Spleen (tissue), 11 donors: Measurements from ENCODE around the gene GNG5. TPM values are rescaled to one million over a fixed set of nuclear protein-coding genes. Genes with fewer than 3 reads are reported as not detected.

Experiments used
- DNase-seq: peaks from one replicate; pipeline ENCODE4 v3.0.0-alpha.2; 2020
- H3K27ac ChIP-seq, 8 donors: fragments of 200-600 bp; sonication (generic) in 7 of 8; 1 replicate in 4 of 8; 2 replicates in 4 of 8; pipeline versions ENCODE4 v1.5.0 to v1.8.0; 2016 to 2021; ENCODE audit warnings: inconsistent platforms in 4 of 8, mild to moderate bottlenecking in 4 of 8, moderate library complexity in 1 of 8
- H3K27me3 ChIP-seq, 7 donors: fragments of 200-600 bp; sonication (generic) in 6 of 7; replicated peaks in 1 of 7; 1 replicate in 4 of 7; 2 replicates in 3 of 7; pipeline versions ENCODE4 v1.5.0 to v1.8.0; 2016 to 2021; ENCODE audit warnings: inconsistent platforms in 3 of 7, mild to moderate bottlenecking in 1 of 7
- H3K36me3 ChIP-seq, 6 donors: fragments of 200-600 bp; sonication (generic) in 5 of 6; 1 replicate in 4 of 6; 2 replicates in 2 of 6; pipeline versions ENCODE4 v1.5.0 to v1.8.0; 2016 to 2021; ENCODE audit warnings: inconsistent platforms in 2 of 6
- H3K4me1 ChIP-seq, 6 donors: fragments of 200-600 bp; sonication (generic) in 5 of 6; 1 replicate in 3 of 6; 2 replicates in 3 of 6; pipeline versions ENCODE4 v1.5.0 to v1.8.0; 2016 to 2021; ENCODE audit warnings: inconsistent platforms in 3 of 6
- H3K4me3 ChIP-seq, 8 donors: fragments of 200-600 bp; sonication (generic) in 7 of 8; 1 replicate in 4 of 8; 2 replicates in 4 of 8; pipeline versions ENCODE4 v1.5.0 to v1.8.0; 2016 to 2021; ENCODE audit warnings: inconsistent platforms in 4 of 8, mild to moderate bottlenecking in 4 of 8, moderate library complexity in 2 of 8
- H3K9me3 ChIP-seq, 8 donors: fragments of 200-600 bp; sonication (generic) in 7 of 8; 1 replicate in 4 of 8; 2 replicates in 4 of 8; pipeline versions ENCODE4 v1.5.0 to v1.8.0; 2016 to 2021; ENCODE audit warnings: inconsistent platforms in 4 of 8
- POLR2A ChIP-seq, 3 donors: fragments of 450-650 bp; IDR thresholded peaks; one replicate each; pipeline ENCODE4 v1.5.1; 2017; ENCODE audit warnings: antibody characterized with exemption in 3 of 3, mild to moderate bottlenecking in 1 of 3
- POLR2AphosphoS5 ChIP-seq, 3 donors: sonication (generic); formaldehyde crosslinking; IDR thresholded peaks; one replicate each; pipeline ENCODE4 v1.5.1; 2017; ENCODE audit warnings: antibody characterized with exemption in 3 of 3
- WGBS, 5 donors: extraction: QIAGEN DNeasy Blood & Tissue Kit in 3 of 5; methylation state at CpG; one replicate each; pipeline versions ENCODE4 v1.1.5 to v1.1.7; 2013 to 2018; 5-methylcytosine and 5-hydroxymethylcytosine counted together
- intact Hi-C: fragments of 100-400 bp; cut with DNase I; formaldehyde crosslinking; loops from one replicate; pipeline ENCODE4 v1.15.0; 2023; ENCODE audit warnings: low total_unique reads
- polyA plus RNA-seq, 3 donors: library from polyadenylated mRNA; stranded (reverse); fragments of 200-250 nt; gene quantifications; one replicate each; pipeline ENCODE4 v1.2.1, GENCODE V29; 2013
- total RNA-seq, 7 donors: library from RNA; depleted of rRNA in 3 of 7; stranded (reverse); fragments of >200 nt in 3 of 7; fragmentation: NEBNext Ultra II Directional in 4 of 7; extraction: Animal tissue kit (Norgen Biotek cat#: 25700) in 4 of 7; gene quantifications; one replicate each; pipeline versions ENCODE4 v1.1.0 to v1.2.1, GENCODE V29; 2016 to 2021
- TF ChIP-seq, protein P1 (sequence below), 11 experiments: fragments of 200-600 bp in 7 of 11; fragments of 450-650 bp in 4 of 11; sonication (generic) in 4 of 11; IDR thresholded peaks in 8 of 11; conservative IDR thresholded peaks in 3 of 11; 1 replicate in 7 of 11; 2 replicates in 4 of 11; pipeline versions ENCODE4 v1.4.0 to v1.8.0; 2016 to 2021; ENCODE audit warnings: antibody characterized with exemption in 11 of 11, inconsistent platforms in 4 of 11, mild to moderate bottlenecking in 1 of 11
- donor health status: healthy with polysubstance abuse.
- donor health status: DM: no; HTN: no; CAD: no; lungs with moderate emphysema.
- donor health status: DM: no; HTN: no; CAD: no.
- donor health status: Bipolar disorder and iron deficiency.
- donor health status: healthy.
- donor health status: DM: no; HTN: no; CAD: no.
- donor health status: DM: yes; HTN: yes; CAD: no.

The GNG5 gene
- total and polyA plus RNA-seq, 10 donors, result 56.5 to 162 (median 90.4) TPM

- Histone ChIP-seq H3K4me1 (peaks cover 23 to 60% (median 31%) of the 10 kb centered on the region in 6 donors), H3K4me3 (peak overlapping the region in 1 of 8 donors; percentile 82), H3K27ac (no peak overlapping the region), H3K27me3 (peaks cover 0 to 17% (median 0%) of the 10 kb centered on the region in 7 donors), H3K36me3 (peaks cover 0 to 55% (median 29%) of the 10 kb centered on the region in 6 donors), H3K9me3 (peaks cover 0 to 9% (median 0%) of the 10 kb centered on the region in 8 donors)
- no peak for DNase-seq
- WGBS, 5 donors, result 87 to 98% (median 96%) methylated on average over 2 of the region's 2 CpGs
- TF ChIP-seq POLR2AphosphoS5 (IDR thresholded peaks at IDR 0.05), result no peak
- intact Hi-C loops, result no loop called here
These were observed 25.1 kb downstream of the GNG5 start for GRCh38 chr1:84481317-84481716.

DNA sequence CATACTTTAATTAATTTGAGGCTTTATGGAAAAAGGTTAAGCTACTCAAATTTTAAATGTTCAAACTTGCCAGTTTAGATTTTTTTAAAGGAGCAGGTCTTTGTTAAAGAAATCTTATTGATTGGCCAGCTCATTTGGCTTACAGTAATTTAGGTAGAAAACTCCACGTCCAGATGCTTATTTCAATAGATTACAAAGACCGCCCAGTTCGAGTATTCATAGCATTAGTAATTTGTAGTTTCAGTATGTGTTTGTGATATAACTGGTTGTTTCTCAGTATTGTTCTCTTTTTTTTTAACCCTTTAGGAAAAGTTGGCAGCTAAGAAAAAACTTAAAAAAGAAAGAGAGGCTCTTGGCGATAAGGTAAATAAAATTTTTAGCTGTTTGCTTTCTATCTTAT lies 25.7 kb downstream of the GNG5 start:
- no peak overlapping the region for H3K27ac ChIP-seq
- intact Hi-C loops, result no loop called here
- no peak for DNase-seq
- H3K4me3 ChIP-seq, result peak overlapping the region in 6 of 8 donors; percentile 62 to 82 (median 75)
- peaks cover 0 to 9% (median 0%) of the 10 kb centered on the region in 8 donors for H3K9me3 ChIP-seq
- H3K27me3 ChIP-seq, result peaks cover 0 to 22% (median 0%) of the 10 kb centered on the region in 7 donors
- peaks cover 0 to 48% (median 26%) of the 10 kb centered on the region in 6 donors for H3K36me3 ChIP-seq
- H3K4me1 ChIP-seq, result peaks cover 23 to 56% (median 31%) of the 10 kb centered on the region in 6 donors
- WGBS, 5 donors, result 63 to 82% (median 80%) methylated on average over 4 of the region's 4 CpGs
- TF ChIP-seq POLR2A (IDR thresholded peaks at IDR 0.05), result no peak
- TF ChIP-seq, protein P1, sequence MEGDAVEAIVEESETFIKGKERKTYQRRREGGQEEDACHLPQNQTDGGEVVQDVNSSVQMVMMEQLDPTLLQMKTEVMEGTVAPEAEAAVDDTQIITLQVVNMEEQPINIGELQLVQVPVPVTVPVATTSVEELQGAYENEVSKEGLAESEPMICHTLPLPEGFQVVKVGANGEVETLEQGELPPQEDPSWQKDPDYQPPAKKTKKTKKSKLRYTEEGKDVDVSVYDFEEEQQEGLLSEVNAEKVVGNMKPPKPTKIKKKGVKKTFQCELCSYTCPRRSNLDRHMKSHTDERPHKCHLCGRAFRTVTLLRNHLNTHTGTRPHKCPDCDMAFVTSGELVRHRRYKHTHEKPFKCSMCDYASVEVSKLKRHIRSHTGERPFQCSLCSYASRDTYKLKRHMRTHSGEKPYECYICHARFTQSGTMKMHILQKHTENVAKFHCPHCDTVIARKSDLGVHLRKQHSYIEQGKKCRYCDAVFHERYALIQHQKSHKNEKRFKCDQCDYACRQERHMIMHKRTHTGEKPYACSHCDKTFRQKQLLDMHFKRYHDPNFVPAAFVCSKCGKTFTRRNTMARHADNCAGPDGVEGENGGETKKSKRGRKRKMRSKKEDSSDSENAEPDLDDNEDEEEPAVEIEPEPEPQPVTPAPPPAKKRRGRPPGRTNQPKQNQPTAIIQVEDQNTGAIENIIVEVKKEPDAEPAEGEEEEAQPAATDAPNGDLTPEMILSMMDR (IDR thresholded peaks at IDR 0.05 in 8 of 11, conservative IDR thresholded peaks at IDR 0.05 in 3 of 11), result no peak
- TF ChIP-seq POLR2AphosphoS5 (IDR thresholded peaks at IDR 0.05), result no peak

- peaks cover 23 to 56% (median 31%) of the 10 kb centered on the region in 6 donors for H3K4me1 ChIP-seq
- WGBS, 5 donors, result 6 to 14% (median 10%) methylated on average over 9 of the region's 9 CpGs
- no peak for DNase-seq
These were observed 26.4 kb downstream of the GNG5 start for GRCh38 chr1:84479998-84480397.

DNA sequence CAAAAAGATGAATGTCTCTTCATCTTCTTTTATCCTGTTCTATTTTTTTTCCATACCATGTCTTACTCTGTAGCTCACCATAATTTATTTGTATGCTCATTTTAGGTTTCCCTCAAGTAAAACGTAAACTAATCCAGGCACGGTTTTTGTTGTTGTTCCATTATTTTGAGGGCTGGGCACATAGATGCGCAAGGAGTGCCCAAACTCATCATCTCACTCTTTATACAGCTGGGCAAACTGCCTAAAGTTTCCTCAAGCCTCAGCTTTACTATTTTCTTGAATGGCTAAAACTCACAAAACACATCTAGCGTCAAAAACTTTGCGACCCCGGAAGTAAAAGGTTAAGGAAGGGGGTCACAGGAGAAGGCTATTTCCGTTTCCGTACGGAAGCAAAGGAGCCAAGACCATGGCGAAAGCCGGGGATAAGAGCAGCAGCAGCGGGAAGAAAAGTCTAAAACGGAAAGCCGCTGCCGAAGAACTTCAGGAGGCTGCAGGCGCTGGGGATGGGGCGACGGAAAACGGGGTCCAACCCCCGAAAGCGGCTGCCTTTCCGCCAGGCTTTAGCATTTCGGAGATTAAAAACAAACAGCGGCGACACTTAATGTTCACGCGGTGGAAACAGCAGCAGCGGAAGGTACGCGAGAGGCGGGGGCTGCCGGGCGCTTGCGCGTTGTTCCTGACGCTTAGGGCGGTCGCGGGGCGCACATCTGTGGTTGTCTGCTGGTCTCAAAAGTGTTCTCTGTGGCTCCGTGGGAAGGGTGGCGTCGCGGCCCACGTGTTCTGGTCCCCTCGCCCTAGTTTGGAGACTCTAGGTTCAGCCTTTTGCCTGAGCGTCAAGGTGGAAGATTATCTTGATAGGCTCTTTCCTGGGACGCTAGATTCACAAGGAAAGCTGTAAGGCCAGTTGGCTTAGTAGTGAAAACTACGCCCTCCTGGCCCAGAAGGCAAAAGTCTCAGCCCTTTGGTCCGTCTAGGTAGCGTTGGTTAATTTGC lies 27.2 kb downstream of the GNG5 start, which contains the start of gene RPF1:
Gene RPF1 (plus strand): TSS at position 391 of the 993 bp plus-strand sequence. CDS start 16 bp downstream, at position 407.
- H3K27ac ChIP-seq, result peak within 1 kb of the TSS; percentile 84 to 94 (median 90)
- peaks cover 0 to 33% (median 14%) of the 10 kb centered on the region in 6 donors for H3K36me3 ChIP-seq
- peaks cover 23 to 53% (median 31%) of the 10 kb centered on the region in 6 donors for H3K4me1 ChIP-seq
- H3K27me3 ChIP-seq, result peaks cover 0 to 22% (median 0%) of the 10 kb centered on the region in 7 donors
- intact Hi-C loops, result no loop called here
- peak; percentile 94 for DNase-seq
- TF ChIP-seq POLR2A (IDR thresholded peaks at IDR 0.05), result peak in 1 of 3 donors; percentile 47
- peak; percentile 87 to 97 (median 90) for TF ChIP-seq POLR2AphosphoS5 (IDR thresholded peaks at IDR 0.05)
- TF ChIP-seq, protein P1 (IDR thresholded peaks at IDR 0.05 in 8 of 11, conservative IDR thresholded peaks at IDR 0.05 in 3 of 11), result peak in 3 of 11 experiments; percentile 4 to 16 (median 12)
- peaks cover 0 to 9% (median 0%) of the 10 kb centered on the region in 8 donors for H3K9me3 ChIP-seq
- H3K4me3 ChIP-seq, result peak within 1 kb of the TSS; percentile 62 to 83 (median 75)
- 5 to 6% (median 5%) methylated on average over 45 to 51 of the region's 51 CpGs for WGBS, 5 donors

More at GRCh38 chr1:84479998-84480397, 26.4 kb downstream of the GNG5 start:
- intact Hi-C loops, result no loop called here
- peak overlapping the region in 7 of 8 donors; percentile 84 to 94 (median 90) for H3K27ac ChIP-seq
- peak overlapping the region; percentile 62 to 83 (median 75) for H3K4me3 ChIP-seq
- H3K36me3 ChIP-seq, result peaks cover 0 to 42% (median 20%) of the 10 kb centered on the region in 6 donors
- H3K9me3 ChIP-seq, result peaks cover 0 to 9% (median 0%) of the 10 kb centered on the region in 8 donors
- TF ChIP-seq, protein P1 (IDR thresholded peaks at IDR 0.05 in 8 of 11, conservative IDR thresholded peaks at IDR 0.05 in 3 of 11), result no peak
- peaks cover 0 to 22% (median 0%) of the 10 kb centered on the region in 7 donors for H3K27me3 ChIP-seq
